GM21423 (cell line): ENCODE data around the gene PLXNA4.

Experiments
- ATAC-seq: cut with Tn5 transposase; IDR thresholded peaks from one replicate; pipeline ENCODE4 v1.9.1; 2021; ENCODE audit warnings: mild to moderate bottlenecking, moderate library complexity; ENCODE audit not compliant: unreplicated experiment

The PLXNA4 gene

GRCh38 chr7:132080967-132081668 lies 495.2 kb downstream of the PLXNA4 start:
- no peak for ATAC-seq

DNA sequence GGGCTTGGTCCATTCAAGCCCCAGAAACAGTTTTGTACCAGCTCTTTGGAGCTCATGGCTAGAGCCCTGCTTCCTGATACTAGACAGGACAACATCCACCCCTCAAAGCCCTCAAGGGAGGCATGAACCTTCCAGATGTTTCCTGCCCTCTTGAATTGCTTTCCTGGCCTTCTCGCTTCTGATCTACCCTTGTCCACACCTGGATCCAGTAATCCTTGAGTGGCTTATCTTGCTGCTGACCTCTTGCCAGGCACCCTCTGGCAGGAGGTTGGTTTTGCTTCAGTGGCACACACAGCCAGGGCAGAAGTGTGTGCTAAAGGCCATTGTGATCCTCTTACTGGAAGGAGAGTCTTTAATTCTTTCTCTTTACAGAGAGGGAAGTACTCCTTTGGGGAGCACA lies 495.8 kb downstream of the PLXNA4 start:
- ATAC-seq, result no peak

- ATAC-seq, result no peak
Observed at GRCh38 chr7:132078891-132079735, 497.2 kb downstream of the PLXNA4 start.

GRCh38 chr7:132077971-132078685 lies 498.1 kb downstream of the PLXNA4 start:
- ATAC-seq, result no peak

DNA sequence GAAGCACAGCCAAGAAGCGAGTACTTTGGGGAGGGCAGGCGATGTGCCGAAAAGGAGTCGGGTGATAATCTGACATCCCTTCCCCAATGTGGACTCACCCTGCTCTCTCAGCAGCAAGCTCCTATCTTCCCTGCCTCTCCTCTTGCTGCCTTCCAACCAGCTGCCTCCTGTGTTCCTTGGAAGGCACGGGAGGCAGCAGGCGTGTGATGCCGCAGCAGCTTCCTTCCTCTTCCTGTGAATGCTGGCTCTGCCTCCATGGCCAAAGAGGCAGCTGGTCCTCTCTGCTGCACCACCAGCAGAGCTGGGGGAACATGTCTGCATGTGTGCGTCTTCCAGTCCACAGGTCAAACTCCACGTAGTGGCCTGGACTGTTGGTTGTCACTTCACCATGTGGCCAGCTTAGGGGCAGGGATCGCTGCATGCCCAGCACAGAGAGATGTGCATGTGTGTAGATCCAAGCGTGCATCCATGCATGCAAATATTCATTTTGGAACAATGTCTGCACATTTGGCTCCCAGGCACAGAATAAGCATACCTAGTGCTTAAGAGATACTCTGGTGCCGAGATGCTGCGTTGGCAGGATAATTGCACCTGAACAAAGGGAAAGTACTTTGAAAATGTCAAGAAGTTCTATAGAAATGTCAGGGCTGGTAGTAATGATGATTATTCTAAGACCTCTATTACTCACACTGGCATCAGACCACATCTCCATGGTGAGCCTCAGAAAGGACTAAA lies 499.8 kb downstream of the PLXNA4 start:
- no peak for ATAC-seq

GRCh38 chr7:132075515-132075914 lies 500.8 kb downstream of the PLXNA4 start:
- ATAC-seq, result no peak

- ATAC-seq, result no peak
Observed at GRCh38 chr7:132073920-132074589, 502.2 kb downstream of the PLXNA4 start.
